ENCODE results near the gene NOX3. TPM values are rescaled to one million over a fixed set of nuclear protein-coding genes. Genes with fewer than 3 reads are reported as not detected.

Gene NOX3
- total RNA-seq, 1 donor from 2014 or later, result not detected

DNA sequence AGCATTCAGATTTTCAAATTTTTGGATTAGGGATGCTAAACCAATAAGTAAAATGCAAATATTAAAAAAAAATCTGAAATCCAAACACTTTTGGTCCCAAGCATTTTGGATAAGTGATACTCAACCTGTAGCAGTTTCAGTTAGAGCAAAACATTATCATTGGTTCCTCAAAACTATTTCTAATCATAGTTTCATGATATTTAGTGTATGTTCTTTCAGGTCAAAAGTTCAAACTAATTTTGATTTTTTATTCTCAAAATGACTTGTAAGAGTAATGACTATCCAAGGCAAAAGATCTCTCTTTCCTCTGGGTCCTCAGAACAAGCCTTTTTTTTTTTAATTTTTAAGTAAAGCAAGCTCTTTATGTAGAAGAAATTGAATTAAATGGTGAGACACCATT lies 77.4 kb downstream of the NOX3 start:
- no peak for TF ChIP-seq CTCF (IDR thresholded peaks at IDR 0.05; ENCODE audit: borderline replicate concordance)
- intact Hi-C loops (cut with micrococcal nuclease), result no loop called here
- H3K27me3 ChIP-seq (ENCODE audit: low read depth), result no peaks in the 10 kb centered on the region
- H3K4me1 ChIP-seq, result no peaks in the 10 kb centered on the region
- no peak overlapping the region for H3K4me3 ChIP-seq
- H3K36me3 ChIP-seq, result no peaks in the 10 kb centered on the region
- DNase-seq, result no peak
- no peak overlapping the region for H3K27ac ChIP-seq (replicated peaks)
- no peaks in the 10 kb centered on the region for H3K9me3 ChIP-seq (replicated peaks)

DNA sequence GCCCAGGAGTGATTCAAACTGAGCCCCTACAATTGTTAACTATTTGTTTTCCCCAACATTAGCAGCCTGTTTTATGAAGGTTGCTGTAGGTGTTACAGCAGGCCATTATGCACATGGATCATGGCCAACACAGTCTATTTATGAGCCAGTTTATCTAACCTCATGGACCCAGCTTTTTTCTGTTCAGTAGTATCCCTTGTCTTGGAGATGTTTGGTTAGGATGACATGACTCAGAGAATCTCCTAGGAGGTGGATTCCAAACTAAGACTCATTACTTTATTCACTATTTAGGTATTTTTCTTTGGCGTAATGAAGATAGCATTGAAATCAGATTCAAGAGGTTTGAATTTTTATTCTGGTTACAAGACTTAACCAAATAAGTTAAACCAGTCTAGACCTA lies 78.6 kb downstream of the NOX3 start:
- DNase-seq, result no peak
- H3K36me3 ChIP-seq, result no peaks in the 10 kb centered on the region
- TF ChIP-seq CTCF (IDR thresholded peaks at IDR 0.05; ENCODE audit: borderline replicate concordance), result no peak
- no peak overlapping the region for H3K4me3 ChIP-seq
- no peak overlapping the region for H3K27ac ChIP-seq (replicated peaks)
- H3K27me3 ChIP-seq (ENCODE audit: low read depth), result peaks cover 5% of the 10 kb centered on the region
- intact Hi-C loops (cut with micrococcal nuclease), result no loop called here
- no peaks in the 10 kb centered on the region for H3K4me1 ChIP-seq
- no peaks in the 10 kb centered on the region for H3K9me3 ChIP-seq (replicated peaks)

DNA sequence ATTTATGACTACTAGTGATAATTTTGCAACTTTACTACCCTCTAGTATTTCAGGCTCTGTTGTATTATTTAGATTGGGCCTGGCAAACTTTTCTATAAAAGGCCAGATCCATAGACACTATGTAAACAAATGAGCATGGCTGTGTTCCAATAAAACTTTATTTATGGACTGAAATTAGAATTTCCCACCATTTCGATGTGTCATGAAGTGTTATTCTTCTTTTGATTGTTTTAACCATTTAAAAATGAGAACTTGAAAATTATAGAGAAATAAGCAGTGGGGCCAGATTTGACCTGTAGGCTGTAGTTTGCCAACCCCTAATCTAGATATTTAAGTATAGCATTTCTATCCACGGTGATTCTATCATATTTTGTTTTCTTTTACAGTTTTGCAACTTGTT lies 79.8 kb downstream of the NOX3 start:
- no peak overlapping the region for H3K27ac ChIP-seq (replicated peaks)
- TF ChIP-seq CTCF (IDR thresholded peaks at IDR 0.05; ENCODE audit: borderline replicate concordance), result no peak
- peaks cover 13% of the 10 kb centered on the region for H3K27me3 ChIP-seq (ENCODE audit: low read depth)
- intact Hi-C loops (cut with micrococcal nuclease), result no loop called here
- no peak for DNase-seq
- no peaks in the 10 kb centered on the region for H3K4me1 ChIP-seq
- no peaks in the 10 kb centered on the region for H3K9me3 ChIP-seq (replicated peaks)
- H3K36me3 ChIP-seq, result no peaks in the 10 kb centered on the region
- no peak overlapping the region for H3K4me3 ChIP-seq

DNA sequence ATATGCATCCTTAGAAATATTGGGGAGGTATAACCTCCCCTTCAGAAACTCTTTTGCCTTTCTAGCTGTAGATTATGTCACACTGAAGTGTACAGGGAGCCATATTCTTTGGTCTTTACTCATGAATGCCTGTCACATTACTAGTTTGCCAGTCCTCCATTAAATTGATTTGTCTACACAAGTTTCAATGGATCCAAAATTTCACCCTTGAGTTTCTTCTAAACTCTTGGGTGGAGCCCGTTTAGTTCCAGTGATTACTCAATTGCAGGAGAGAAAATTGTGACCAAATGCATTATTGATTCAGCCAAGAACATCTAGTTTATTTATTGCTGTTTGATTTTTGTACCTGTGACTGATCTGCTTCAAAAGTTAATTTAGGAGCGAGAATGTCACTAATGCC lies 81.0 kb downstream of the NOX3 start:
- Histone ChIP-seq H3K27ac (replicated peaks) (no peak overlapping the region), H3K36me3 (no peaks in the 10 kb centered on the region), H3K4me3 (no peak overlapping the region), H3K27me3 (ENCODE audit: low read depth) (peaks cover 23% of the 10 kb centered on the region), H3K4me1 (no peaks in the 10 kb centered on the region), H3K9me3 (replicated peaks) (no peaks in the 10 kb centered on the region)
- intact Hi-C loops (cut with micrococcal nuclease), result no loop called here
- DNase-seq, result no peak
- TF ChIP-seq CTCF (IDR thresholded peaks at IDR 0.05; ENCODE audit: borderline replicate concordance), result no peak

GRCh38 chr6:155373276-155373675 lies 82.4 kb downstream of the NOX3 start:
- H3K4me3 ChIP-seq, result no peak overlapping the region
- H3K4me1 ChIP-seq, result no peaks in the 10 kb centered on the region
- intact Hi-C loops (cut with micrococcal nuclease), result no loop called here
- no peaks in the 10 kb centered on the region for H3K36me3 ChIP-seq
- no peaks in the 10 kb centered on the region for H3K9me3 ChIP-seq (replicated peaks)
- TF ChIP-seq CTCF (IDR thresholded peaks at IDR 0.05; ENCODE audit: borderline replicate concordance), result no peak
- no peak overlapping the region for H3K27ac ChIP-seq (replicated peaks)
- no peak for DNase-seq
- peaks cover 26% of the 10 kb centered on the region for H3K27me3 ChIP-seq (ENCODE audit: low read depth)

GRCh38 chr6:155372256-155372655 lies 83.4 kb downstream of the NOX3 start:
- H3K4me3 ChIP-seq, result no peak overlapping the region
- H3K27me3 ChIP-seq (ENCODE audit: low read depth), result peaks cover 26% of the 10 kb centered on the region
- H3K36me3 ChIP-seq, result no peaks in the 10 kb centered on the region
- no peak for TF ChIP-seq CTCF (IDR thresholded peaks at IDR 0.05; ENCODE audit: borderline replicate concordance)
- H3K4me1 ChIP-seq, result no peaks in the 10 kb centered on the region
- H3K9me3 ChIP-seq (replicated peaks), result no peaks in the 10 kb centered on the region
- intact Hi-C loops (cut with micrococcal nuclease), result no loop called here
- H3K27ac ChIP-seq (replicated peaks), result no peak overlapping the region
- DNase-seq, result no peak

Data from left ventricle myocardium inferior (tissue), 1 donor.